Nucleus accumbens (tissue), 56 donors: Measurements from ENCODE around the gene REEP5.
A peak's percentile ranks its signal among the peaks of the same experiment; 100 is the strongest.
"Not testable (repeated sequence)": the region's sequence is repeated elsewhere in the genome, so short reads cannot be mapped to it uniquely, and the experiment has no call there.

ENCODE experiments used
- DNase-seq, 56 donors: peaks; one replicate each; lab custom pipeline; 2025; lab: John Stamatoyannopoulos, UW

The REEP5 gene

GRCh38 chr5:112933651-112934365 is 11.8 kb upstream of the REEP5 start:
- DNase-seq, result no peak

- no peak for DNase-seq
Measured at GRCh38 chr5:112933105-112933504, 11.1 kb upstream of the REEP5 start.

- DNase-seq, result no peak
Measured at GRCh38 chr5:112931473-112931872, 9.4 kb upstream of the REEP5 start.

- DNase-seq, result no peak
Measured at GRCh38 chr5:112930082-112930344, 8.0 kb upstream of the REEP5 start.

GRCh38 chr5:112929336-112930081 is 7.5 kb upstream of the REEP5 start:
- no peak for DNase-seq

GRCh38 chr5:112923988-112924387 is 2.0 kb upstream of the REEP5 start:
- DNase-seq, result no peak

- DNase-seq, result peak in 2 of 56 donors; percentile 5 to 21
Measured at GRCh38 chr5:112923148-112923917, 1.3 kb upstream of the REEP5 start.

GRCh38 chr5:112921026-112921832 is 798 bp downstream of the REEP5 start:
- DNase-seq, result peak in 52 of 56 donors; percentile 11 to 80 (median 57)

GRCh38 chr5:112919972-112920371 is 2.1 kb downstream of the REEP5 start:
- no peak for DNase-seq

- DNase-seq, result no peak
Measured at GRCh38 chr5:112918679-112919078, 3.3 kb downstream of the REEP5 start.

- DNase-seq, result no peak
Measured at GRCh38 chr5:112918136-112918535, 3.9 kb downstream of the REEP5 start.

GRCh38 chr5:112917453-112917995 is 4.5 kb downstream of the REEP5 start:
- no peak for DNase-seq

GRCh38 chr5:112915831-112916230 is 6.2 kb downstream of the REEP5 start:
- DNase-seq, result no peak

- no peak for DNase-seq
Measured at GRCh38 chr5:112914584-112914983, 7.4 kb downstream of the REEP5 start.

- DNase-seq, result no peak
Measured at GRCh38 chr5:112910529-112910928, 11.5 kb downstream of the REEP5 start.

GRCh38 chr5:112908854-112909253 is 13.2 kb downstream of the REEP5 start:
- DNase-seq, result no peak

GRCh38 chr5:112907166-112907631 is 14.8 kb downstream of the REEP5 start:
- peak in 1 of 56 donors; percentile 3 for DNase-seq

GRCh38 chr5:112906637-112907036 is 15.4 kb downstream of the REEP5 start:
- no peak for DNase-seq

GRCh38 chr5:112904996-112905395 is 17.0 kb downstream of the REEP5 start:
- DNase-seq, result not testable (repeated sequence)

- DNase-seq, result no peak
Measured at GRCh38 chr5:112902561-112902960, 19.5 kb downstream of the REEP5 start.
